Ishikawa (cell line): Measurements from ENCODE around the gene TRIM49C.
"Not testable (repeated sequence)": the region's sequence is repeated elsewhere in the genome, so short reads cannot be mapped to it uniquely, and the experiment has no call there.

Experiments used
- CEBPB ChIP-seq: IDR thresholded peaks from 2 replicates; pipeline ENCODE4 v1.6.1; 2012
- FOXM1 ChIP-seq: IDR thresholded peaks from 2 replicates; pipeline ENCODE4 v1.6.1; 2012; ENCODE audit warnings: low read depth, borderline replicate concordance
- RAD21 ChIP-seq: IDR thresholded peaks from 2 replicates; pipeline ENCODE4 v1.6.1; 2012; ENCODE audit warnings: low read depth
- REST ChIP-seq: IDR thresholded peaks from 2 replicates; pipeline ENCODE4 v1.6.1; 2012; ENCODE audit warnings: low read depth, mild to moderate bottlenecking
- YY1 ChIP-seq: IDR thresholded peaks from 2 replicates; pipeline ENCODE4 v1.6.1; 2012; ENCODE audit warnings: low read depth
- ZBTB7A ChIP-seq: IDR thresholded peaks from 2 replicates; pipeline ENCODE4 v1.6.1; 2012; ENCODE audit warnings: low read depth
- TF ChIP-seq, protein P1 (sequence below): IDR thresholded peaks from 2 replicates; pipeline ENCODE4 v1.6.1; 2012

Gene TRIM49C

DNA sequence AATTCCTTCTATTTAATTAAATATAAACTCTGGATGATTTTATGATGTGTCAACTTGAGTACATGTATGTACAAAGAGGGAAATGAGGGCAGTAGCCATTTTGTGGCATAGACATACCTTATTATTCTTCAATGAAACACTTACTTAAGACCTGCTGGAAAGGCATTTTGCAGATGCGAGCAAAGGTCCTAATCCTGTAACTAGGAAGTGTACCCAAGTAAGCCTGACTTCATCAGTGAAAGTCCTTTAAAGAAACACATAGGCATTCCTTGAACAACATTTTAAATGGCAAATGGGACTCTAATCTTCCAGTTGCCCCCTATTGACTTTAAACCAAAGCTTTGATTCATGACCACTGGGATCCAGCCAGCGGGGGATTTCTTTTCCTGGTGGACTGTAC, at the start of gene TRIM49C:
Gene TRIM49C (plus strand): TSS at position 301 of the 400 bp plus-strand sequence. CDS start 4,106 bp downstream, outside the sequence.
- TF ChIP-seq YY1, ZBTB7A, CEBPB: not testable (repeated sequence)

DNA sequence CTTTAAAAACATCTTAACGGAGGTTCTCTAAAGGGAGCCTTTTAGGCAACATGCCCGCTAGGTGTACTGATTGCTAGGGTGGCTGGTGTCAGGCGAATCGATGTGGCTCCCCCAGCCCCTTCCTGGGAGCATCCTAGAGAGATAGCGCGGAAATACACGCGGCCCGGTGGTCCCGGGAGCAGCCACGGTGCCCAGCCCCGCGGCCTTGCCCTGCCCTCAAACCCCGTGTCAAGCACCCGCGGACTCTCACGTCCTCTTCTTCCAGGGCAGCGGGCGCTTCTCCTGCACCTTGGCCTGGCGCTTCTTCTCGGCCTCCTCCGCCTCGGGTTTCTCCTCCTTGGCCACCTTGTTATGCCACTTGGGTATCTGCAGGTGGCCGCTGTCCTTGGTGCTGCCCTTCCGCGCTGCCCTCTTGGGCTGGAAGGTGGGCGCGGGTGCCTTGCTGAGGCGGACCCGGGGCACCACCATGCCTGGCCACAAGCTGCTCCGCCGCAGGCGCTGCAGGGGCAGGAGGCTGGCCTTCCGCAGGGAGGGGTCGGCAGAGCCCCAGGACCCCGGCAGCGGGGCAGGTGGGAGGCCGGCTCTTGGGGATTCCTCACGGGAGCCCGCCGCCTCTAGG, 20.8 kb downstream of the TRIM49C start:
- peak; percentile 58; the same call in 1 of the 2 replicates for TF ChIP-seq REST

DNA sequence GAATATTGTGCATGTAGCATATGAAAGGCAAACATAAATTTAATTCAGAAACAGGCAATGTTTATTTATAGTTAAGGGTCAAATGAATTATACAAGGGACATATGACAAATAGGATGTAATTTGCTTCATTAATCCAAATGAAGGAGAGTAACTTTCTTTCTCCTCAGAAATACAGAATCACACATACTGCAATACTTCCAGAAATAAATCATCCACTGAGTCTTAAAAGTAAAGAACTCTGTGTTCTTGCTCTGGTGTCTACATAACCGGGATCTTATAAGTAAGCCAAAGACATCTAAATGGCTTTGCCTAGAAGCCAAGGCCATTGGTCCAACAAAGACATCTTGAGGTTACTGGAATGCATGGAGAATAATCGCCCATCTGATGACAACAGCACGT, 54.7 kb downstream of the TRIM49C start, which contains the start of gene UBTFL1:
Gene UBTFL1 (plus strand): TSS at position 301 of the 400 bp plus-strand sequence. CDS start 0 bp downstream, at position 301.
- not testable (repeated sequence) for TF ChIP-seq RAD21, FOXM1
- TF ChIP-seq, protein P1, sequence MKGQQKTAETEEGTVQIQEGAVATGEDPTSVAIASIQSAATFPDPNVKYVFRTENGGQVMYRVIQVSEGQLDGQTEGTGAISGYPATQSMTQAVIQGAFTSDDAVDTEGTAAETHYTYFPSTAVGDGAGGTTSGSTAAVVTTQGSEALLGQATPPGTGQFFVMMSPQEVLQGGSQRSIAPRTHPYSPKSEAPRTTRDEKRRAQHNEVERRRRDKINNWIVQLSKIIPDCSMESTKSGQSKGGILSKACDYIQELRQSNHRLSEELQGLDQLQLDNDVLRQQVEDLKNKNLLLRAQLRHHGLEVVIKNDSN: not testable (repeated sequence)
